ENCODE results near the gene CENPB.
"Not testable (repeated sequence)": the region's sequence is repeated elsewhere in the genome, so short reads cannot be mapped to it uniquely, and the experiment has no call there.

Gene CENPB

DNA sequence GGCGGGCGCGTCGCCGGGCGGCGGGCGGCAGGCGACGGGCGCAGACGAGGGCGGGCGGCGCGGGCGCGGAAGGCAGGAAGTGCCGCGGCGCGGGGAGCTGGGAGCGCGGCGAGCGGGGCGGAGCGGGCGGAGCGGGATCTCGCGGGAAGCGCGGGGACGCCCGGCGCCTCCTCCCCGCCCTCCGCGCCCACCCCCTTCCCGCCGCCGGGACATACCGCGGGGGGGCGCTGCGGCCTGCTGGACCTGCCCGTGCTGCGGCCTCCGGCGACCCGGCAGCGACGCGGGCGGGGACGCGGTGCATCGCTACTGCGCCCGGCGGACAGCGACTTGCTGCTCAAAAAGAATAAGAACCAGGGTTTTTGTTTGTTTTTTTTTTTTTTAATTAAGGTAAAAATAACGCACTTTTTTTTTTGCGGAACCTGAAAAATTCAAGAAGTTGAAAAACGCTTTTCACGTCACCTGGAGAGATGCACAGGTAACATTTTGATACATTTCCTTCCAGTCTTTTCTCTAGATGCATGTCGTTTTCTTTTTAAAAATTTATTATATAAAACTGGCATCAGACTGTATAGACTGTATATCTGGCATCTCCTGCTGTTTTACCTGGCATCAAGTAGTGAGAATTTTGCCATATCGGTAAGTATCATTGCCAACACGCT is at the start of gene CENPB:
Gene CENPB, minus strand, starts transcription at position 76 of the 659 bp plus-strand sequence. CDS start 257 bp downstream, outside the sequence.
- DNase-seq (ENCODE audit: low read depth in 1 of 2, low spot score in 1 of 2) = peak; percentile 88 to 92

DNA sequence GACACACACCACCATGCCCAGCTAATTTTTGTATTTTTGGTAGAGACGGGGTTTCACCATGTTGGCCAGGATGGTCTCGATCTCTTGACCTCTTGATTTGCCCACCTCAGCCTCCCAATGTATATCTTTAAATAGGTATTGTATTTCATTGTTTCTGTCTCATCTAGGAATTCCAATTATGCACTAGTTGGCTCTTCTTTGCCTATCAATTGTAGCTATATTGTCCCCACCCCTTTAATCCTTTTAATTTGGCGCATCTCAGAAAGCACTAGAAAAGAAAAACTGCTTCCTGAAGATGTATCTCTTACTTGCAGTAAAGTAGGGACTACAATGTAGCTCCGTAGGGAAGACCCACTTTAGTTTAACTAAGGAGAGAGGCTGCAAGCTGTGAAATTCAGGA is 49.6 kb upstream of the CENPB start:
- DNase-seq (ENCODE audit: low read depth in 1 of 2, low spot score in 1 of 2) = no peak

GRCh38 chr20:3829891-3830290 is 43.4 kb upstream of the CENPB start:
- not testable (repeated sequence) for DNase-seq (ENCODE audit: low read depth in 1 of 2, low spot score in 1 of 2)

DNA sequence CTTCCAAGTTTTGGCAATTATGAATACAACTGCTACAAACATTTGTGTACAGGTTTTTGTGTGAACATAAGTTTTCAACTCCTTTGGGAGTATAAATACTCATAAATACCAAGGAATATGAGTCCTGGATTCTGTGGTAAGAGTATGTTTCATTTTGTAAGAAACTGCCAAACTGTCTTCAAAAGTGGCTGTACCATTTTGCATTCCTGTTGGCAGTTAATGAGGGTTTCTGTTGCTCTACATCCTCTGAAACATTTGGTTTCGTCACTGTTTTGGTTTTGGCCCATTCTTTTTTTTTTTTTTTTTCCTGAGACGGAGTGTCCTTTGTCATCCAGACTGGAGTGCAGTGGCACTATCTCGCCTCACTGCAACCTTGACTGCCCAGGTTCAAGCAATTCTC is 42.3 kb upstream of the CENPB start:
- no peak for DNase-seq (ENCODE audit: low read depth in 1 of 2, low spot score in 1 of 2)

- no peak for DNase-seq (ENCODE audit: low read depth in 1 of 2, low spot score in 1 of 2)
Observed at GRCh38 chr20:3826420-3826819, 39.9 kb upstream of the CENPB start.

DNA sequence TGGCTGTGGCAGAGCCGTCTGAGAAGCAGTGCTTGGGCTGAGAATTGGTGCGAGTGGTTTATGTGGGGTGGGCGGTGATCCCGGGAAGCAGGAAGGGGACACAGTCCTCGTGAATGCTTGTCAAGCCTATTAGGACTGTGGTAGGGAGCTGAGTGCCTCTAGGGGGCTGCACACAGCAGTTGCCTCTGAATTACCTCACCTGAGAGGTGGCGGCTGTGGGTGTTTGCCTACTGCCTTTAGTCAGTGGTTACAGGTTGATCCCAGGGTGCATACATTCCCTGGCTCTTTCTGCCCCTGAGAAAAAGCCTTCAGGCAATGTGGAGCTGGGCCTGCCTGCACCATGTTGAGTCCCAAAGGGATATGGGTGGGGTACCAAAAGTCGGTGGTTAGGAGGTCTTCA is 39.0 kb upstream of the CENPB start:
- DNase-seq (ENCODE audit: low read depth in 1 of 2, low spot score in 1 of 2) = no peak

DNA sequence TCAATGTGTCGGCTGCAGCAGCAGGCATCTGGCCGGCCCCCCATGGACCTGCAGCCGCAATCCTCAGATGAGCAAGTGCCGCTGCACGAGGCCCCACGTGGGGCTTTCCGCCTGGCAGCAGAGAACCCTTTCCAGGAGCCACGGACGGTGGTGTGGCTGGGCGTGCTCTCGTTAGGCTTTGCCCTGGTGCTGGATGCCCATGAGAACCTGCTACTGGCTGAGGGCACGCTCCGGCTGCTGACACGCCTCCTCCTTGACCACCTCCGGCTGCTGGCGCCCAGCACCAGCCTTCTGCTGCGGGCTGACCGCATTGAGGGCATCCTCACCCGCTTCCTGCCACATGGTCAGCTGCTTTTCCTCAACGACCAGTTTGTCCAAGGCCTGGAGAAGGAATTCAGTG is 37.3 kb upstream of the CENPB start:
- DNase-seq (ENCODE audit: low read depth in 1 of 2, low spot score in 1 of 2) = no peak

DNA sequence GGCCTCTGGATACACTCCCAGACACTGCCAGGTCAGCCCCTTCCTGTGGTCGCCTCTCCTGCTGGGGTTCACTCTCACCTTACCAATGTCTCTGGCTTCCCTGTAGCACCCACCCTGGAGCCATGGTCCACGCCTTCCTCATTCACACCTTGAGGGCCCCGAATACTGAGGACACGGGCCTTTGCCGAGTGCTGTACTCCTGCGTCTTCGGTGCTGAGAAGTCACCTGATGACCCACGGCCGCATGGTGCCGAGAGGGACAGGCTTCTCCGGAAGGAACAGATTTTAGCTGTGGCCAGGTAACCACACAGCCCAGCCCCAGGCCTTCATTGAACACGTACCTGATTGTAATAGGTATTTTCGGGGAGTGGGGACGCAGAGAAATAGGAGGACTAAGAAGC is 35.5 kb upstream of the CENPB start:
- DNase-seq (ENCODE audit: low read depth in 1 of 2, low spot score in 1 of 2) = no peak

GRCh38 chr20:3820901-3821727 is 34.6 kb upstream of the CENPB start:
- no peak for DNase-seq (ENCODE audit: low read depth in 1 of 2, low spot score in 1 of 2)

- peak; percentile 80 to 84 for DNase-seq (ENCODE audit: low read depth in 1 of 2, low spot score in 1 of 2)
Observed at GRCh38 chr20:3820048-3820900, 33.7 kb upstream of the CENPB start, which contains the start of gene AP5S1. TSS of gene AP5S1 (plus strand) at chr20:3820547. CDS start at chr20:3822118, 1,571 bp downstream.

DNA sequence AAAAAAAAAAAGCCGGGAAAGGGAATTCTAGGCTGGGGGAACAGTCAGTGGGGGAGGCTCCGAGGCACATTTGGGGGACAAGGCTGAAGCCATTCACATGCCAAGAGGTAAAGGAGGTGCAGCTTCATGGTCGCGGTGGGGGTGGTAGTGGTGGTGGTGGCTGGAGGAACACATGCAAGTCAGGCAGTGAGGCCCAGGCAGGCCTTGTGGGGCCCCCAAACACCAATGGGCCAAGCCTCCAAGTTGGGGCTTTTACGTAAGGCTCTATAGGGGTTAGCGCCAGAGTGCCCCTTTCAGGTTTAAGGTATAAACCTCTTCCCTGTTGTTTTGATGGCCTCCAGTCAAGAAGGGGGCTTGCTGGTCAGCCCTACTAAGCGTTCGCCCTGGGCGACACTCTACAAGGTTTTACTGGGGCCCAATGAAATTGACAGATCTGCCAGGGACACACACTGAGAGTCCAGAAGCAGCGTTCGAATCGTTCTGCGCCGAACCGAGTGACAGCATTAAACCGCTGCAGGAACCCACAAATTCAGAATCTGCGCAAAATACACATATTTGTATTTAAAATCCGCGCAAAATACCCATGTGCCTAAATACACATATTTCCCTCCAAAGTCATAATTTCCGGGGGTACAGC is 33.0 kb upstream of the CENPB start:
- no peak for DNase-seq (ENCODE audit: low read depth in 1 of 2, low spot score in 1 of 2)

GRCh38 chr20:3818155-3819151 is 31.9 kb upstream of the CENPB start:
- no peak for DNase-seq (ENCODE audit: low read depth in 1 of 2, low spot score in 1 of 2)

DNA sequence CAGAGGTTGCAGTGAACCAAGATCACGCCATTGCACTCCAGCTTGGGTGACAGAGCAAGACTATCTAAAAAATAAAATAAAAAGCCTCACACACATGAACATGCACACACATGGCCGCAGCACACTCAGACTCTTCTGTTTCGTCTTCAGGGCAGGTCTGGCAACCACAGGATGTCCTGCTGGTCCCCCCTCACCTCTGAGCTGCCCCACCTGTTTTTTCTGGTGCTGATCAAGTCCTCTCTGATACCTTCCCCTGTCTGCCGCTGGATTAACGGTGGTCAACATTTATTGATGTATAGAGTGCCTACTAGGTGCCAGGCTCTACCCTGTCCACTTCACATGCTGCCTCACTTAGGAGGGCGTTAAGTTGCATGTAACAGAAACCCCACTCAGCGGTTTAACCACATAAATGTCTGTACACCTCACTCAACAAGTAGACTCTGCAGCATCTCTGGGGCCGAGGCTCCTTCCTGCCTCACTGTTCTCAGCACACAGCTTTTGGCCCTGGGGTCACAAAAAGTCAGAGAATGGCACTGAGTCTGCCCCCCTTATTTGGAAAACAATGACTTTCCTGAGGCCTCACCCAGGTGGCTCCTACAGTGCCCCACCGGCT is 29.3 kb upstream of the CENPB start:
- no peak for DNase-seq (ENCODE audit: low read depth in 1 of 2, low spot score in 1 of 2)

- no peak for DNase-seq (ENCODE audit: low read depth in 1 of 2, low spot score in 1 of 2)
Observed at GRCh38 chr20:3814928-3815495, 28.5 kb upstream of the CENPB start.

- DNase-seq (ENCODE audit: low read depth in 1 of 2, low spot score in 1 of 2) = no peak
Observed at GRCh38 chr20:3813848-3814581, 27.5 kb upstream of the CENPB start.

DNA sequence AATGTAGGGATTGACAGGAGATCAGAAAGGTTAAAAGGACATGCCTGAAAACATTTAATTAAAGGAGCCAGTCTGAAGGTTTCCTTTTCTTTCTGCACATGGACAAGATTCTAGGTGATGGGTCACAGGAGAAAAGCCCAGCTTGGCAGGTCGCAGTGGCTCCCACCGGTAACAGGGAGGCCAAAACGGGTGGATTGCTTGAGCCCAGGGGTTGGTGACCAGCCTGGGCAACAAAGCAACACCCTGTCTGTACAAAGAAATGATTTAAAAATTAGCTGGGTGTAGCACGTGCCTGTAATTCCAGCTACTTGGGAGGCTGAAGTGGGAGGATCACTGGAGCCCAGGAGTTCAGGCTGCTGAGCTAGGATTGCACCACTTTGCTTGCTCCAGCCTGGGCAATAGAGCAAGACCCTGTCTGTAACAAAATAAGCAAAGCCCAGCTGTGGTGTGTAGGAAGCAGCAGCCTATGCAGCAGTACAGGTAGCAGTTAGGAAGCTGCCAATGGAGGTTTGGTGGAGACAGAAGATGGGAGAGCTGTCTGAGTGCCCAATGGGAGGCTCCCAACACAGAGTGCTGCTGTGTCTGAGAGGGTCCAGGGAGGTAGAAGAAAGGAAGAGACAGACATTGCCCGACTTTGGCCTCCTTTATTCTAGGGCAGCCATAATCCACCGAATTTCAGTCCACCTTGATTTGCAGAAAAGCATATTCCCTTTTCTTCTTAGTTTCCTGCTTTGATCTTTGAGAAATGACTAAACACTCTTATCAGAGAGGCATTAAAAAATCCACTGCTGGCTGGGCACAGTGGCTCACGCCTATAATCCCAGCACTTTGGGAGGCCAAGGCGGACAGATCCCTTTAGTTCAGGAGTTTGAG is 26.7 kb upstream of the CENPB start:
- no peak for DNase-seq (ENCODE audit: low read depth in 1 of 2, low spot score in 1 of 2)

DNA sequence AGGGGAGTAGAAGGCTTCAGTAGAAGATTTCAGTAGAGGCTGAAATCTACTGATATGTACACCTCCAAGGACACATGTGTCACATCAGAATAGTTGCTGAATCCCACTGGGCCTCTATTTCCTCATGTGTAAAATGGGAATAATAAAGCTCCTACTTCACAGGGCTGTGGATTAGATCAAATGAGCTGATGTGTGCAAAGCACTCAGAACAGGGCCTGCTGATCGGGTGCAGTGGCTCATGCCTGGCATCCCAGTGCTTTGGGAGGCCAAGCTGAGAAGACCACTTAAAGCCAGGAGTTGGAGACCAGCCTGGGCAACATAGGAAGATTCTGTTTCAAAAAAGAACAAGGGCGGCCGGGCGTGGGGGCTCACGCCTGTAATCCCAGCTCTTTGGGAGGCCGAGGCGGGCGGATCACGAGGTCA is 25.7 kb upstream of the CENPB start:
- DNase-seq (ENCODE audit: low read depth in 1 of 2, low spot score in 1 of 2) = no peak

Measured in stimulated activated CD4-positive, alpha-beta T cell treated with anti-CD3 and anti-CD28 coated beads, Interleukin-15, amount 100 ng/mL, for 1 hour (primary cell).